ENCODE data around the gene LRBA. TPM values are rescaled to one million over a fixed set of nuclear protein-coding genes. Genes with fewer than 3 reads are reported as not detected.
"Not testable (repeated sequence)": the region's sequence is repeated elsewhere in the genome, so short reads cannot be mapped to it uniquely, and the experiment has no call there.

LRBA gene
- total RNA-seq, 1 donor from 2014 or later = 66.2 TPM

DNA sequence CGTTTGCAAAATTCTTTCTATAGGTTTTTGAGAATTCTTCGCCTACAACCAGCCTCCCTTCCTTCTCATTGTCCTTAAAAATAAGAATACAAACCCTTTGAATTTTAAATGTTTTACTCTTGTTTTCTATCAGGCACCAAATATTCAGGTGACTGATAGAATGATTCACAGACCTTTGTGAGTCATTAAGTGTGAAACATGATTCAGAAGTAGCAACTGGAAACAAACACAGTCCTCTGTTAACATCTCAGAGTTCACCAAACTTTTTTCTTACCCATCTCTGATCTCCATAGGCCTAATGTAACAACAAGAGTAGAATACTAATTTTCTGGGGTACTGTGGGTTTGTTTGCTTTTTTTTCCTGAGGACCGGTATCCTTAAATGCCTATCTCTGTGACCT, 496.5 kb downstream of the LRBA start:
- peaks cover 4% of the 10 kb centered on the region for H3K36me3 Mint-ChIP-seq
- no peaks in the 10 kb centered on the region for H3K4me1 Mint-ChIP-seq
- TF ChIP-seq, protein P1, sequence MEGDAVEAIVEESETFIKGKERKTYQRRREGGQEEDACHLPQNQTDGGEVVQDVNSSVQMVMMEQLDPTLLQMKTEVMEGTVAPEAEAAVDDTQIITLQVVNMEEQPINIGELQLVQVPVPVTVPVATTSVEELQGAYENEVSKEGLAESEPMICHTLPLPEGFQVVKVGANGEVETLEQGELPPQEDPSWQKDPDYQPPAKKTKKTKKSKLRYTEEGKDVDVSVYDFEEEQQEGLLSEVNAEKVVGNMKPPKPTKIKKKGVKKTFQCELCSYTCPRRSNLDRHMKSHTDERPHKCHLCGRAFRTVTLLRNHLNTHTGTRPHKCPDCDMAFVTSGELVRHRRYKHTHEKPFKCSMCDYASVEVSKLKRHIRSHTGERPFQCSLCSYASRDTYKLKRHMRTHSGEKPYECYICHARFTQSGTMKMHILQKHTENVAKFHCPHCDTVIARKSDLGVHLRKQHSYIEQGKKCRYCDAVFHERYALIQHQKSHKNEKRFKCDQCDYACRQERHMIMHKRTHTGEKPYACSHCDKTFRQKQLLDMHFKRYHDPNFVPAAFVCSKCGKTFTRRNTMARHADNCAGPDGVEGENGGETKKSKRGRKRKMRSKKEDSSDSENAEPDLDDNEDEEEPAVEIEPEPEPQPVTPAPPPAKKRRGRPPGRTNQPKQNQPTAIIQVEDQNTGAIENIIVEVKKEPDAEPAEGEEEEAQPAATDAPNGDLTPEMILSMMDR (IDR thresholded peaks at IDR 0.05; ENCODE audit: unreplicated experiment) = no peak
- no peak overlapping the region for H3K27ac Mint-ChIP-seq
- H3K27me3 Mint-ChIP-seq (ENCODE audit: low read depth) = no peaks in the 10 kb centered on the region
- no peaks in the 10 kb centered on the region for H3K9me3 Mint-ChIP-seq
- no peak for DNase-seq (ENCODE audit: low spot score in 2 of 2, unreplicated experiment in 2 of 2)
- no peak overlapping the region for H3K4me3 Mint-ChIP-seq

DNA sequence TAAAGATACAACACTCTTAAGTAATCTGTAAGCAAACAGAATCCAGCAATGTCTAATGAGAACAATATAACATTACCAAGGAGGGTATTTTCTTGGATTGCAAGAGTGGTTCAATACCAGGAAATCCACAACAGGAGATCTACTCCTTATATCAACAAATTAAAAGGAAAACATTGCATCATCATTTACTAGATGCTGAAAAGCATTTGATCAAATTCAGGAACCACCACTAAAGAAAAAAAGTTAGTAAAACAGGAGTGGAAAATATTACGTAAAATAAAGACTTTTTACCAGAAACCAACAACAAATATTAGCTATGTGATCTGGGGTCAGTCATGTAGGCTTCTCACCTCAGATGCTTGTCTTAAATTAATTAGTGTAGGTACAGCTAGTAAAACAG, 499.9 kb downstream of the LRBA start:
- H3K27ac Mint-ChIP-seq = no peak overlapping the region
- H3K27me3 Mint-ChIP-seq (ENCODE audit: low read depth) = no peaks in the 10 kb centered on the region
- no peak overlapping the region for H3K4me3 Mint-ChIP-seq
- H3K4me1 Mint-ChIP-seq = no peaks in the 10 kb centered on the region
- no peak for DNase-seq (ENCODE audit: low spot score in 2 of 2, unreplicated experiment in 2 of 2)
- H3K36me3 Mint-ChIP-seq = peaks cover 7% of the 10 kb centered on the region
- TF ChIP-seq, protein P1 (IDR thresholded peaks at IDR 0.05; ENCODE audit: unreplicated experiment) = no peak
- H3K9me3 Mint-ChIP-seq = peaks cover 4% of the 10 kb centered on the region

DNA sequence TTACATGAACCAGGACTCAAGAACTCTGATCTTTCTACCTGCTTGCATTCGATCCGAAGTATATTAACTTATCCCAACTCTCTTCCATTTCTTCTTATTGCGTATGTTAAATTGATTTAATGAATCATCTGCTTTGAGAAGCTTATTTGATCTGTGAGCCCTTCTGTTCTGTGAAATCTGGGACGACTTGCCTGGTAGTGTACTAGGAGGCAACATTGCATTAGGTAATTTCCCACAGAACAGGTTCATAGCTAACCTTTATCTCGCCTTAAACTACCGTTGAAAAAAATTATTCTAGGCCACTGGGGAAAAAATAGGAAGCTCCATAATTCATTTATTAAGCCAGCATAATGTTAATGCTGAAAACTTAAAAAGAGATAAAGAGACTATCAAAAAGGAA, 500.4 kb downstream of the LRBA start:
- H3K4me1 Mint-ChIP-seq = no peaks in the 10 kb centered on the region
- H3K9me3 Mint-ChIP-seq = peaks cover 4% of the 10 kb centered on the region
- no peak overlapping the region for H3K27ac Mint-ChIP-seq
- TF ChIP-seq, protein P1 (IDR thresholded peaks at IDR 0.05; ENCODE audit: unreplicated experiment) = no peak
- peaks cover 7% of the 10 kb centered on the region for H3K36me3 Mint-ChIP-seq
- no peak for DNase-seq (ENCODE audit: low spot score in 2 of 2, unreplicated experiment in 2 of 2)
- H3K4me3 Mint-ChIP-seq = no peak overlapping the region
- no peaks in the 10 kb centered on the region for H3K27me3 Mint-ChIP-seq (ENCODE audit: low read depth)

DNA sequence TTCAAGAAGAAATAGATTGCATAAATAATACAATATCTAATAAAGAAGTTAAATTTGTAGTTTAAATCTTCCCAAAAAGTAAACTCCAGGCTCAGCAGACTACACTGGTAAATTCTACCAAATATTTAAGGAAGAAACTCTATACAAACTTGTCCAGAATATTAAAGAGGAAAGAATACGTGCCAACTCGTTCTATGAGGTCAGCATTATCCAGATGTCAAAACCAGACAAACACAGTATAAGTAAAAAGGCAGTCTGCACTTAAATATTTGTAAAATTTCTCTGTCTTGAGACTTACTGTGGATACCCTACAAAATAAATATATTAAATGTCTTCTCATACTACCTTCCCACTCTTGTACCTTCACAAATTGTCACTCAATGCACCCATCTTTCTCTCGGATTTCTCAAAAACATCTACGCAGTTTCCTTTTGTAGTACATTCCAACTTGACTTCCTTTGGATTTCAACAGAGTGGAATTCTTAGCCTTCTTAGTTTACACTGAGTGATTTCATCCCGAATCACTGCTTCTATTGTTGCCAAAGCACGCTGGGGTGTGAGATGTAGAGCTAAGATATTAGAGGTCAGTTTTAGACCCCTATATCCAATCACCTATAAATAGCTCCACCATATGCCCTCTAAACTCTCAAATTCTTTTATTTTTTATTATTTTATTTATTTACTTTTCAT, 504.8 kb downstream of the LRBA start:
- TF ChIP-seq, protein P1 (IDR thresholded peaks at IDR 0.05; ENCODE audit: unreplicated experiment) = no peak
- Mint-ChIP-seq H3K27me3 (ENCODE audit: low read depth) (no peaks in the 10 kb centered on the region), H3K4me3 (no peak overlapping the region), H3K4me1 (no peaks in the 10 kb centered on the region), H3K36me3 (peaks cover 18% of the 10 kb centered on the region), H3K9me3 (peaks cover 17% of the 10 kb centered on the region), H3K27ac (no peak overlapping the region)
- DNase-seq (ENCODE audit: low spot score in 2 of 2, unreplicated experiment in 2 of 2) = no peak

DNA sequence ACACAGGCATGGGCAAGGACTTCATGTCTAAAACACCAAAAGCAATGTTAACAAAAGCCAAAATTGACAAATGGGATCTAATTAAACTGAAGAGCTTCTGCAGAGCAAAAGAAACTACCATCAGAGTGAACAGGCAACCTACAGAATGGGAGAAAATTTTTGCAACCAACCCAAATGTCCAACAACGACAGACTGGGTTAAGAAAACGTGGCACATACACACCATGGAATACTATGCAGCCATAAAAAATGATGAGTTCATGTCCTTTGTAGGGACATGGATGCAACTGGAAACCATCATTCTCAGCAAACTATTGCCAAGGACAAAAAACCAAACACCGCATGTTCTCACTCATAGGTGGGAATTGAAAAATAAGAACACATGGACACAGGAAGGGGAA, 507.4 kb downstream of the LRBA start:
- Mint-ChIP-seq H3K9me3 (peaks cover 28% of the 10 kb centered on the region), H3K36me3 (peaks cover 23% of the 10 kb centered on the region)
- not testable (repeated sequence) for H3K27ac Mint-ChIP-seq; H3K4me1 Mint-ChIP-seq; DNase-seq (ENCODE audit: low spot score in 2 of 2, unreplicated experiment in 2 of 2); H3K27me3 Mint-ChIP-seq (ENCODE audit: low read depth); H3K4me3 Mint-ChIP-seq

DNA sequence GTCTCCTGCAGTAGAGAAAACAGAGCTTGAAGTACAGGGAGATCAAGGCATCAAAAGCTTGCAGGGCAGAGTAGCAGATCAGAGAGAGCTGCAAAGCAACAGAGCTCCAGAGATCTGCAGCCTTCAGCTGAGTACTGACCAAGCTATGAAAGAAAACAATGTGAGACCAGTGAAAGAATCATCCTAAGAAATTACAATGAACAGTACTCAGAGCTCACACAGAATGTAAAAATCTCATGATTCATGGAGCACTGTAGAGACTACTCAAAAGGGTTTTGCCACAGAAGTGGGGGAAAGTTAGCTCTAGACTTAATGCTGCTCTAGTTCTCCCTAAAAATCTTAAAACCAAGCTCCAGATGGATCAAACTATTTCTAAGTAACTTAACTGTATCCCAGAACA, 513.1 kb downstream of the LRBA start:
- no peak overlapping the region for H3K27ac Mint-ChIP-seq
- no peaks in the 10 kb centered on the region for H3K27me3 Mint-ChIP-seq (ENCODE audit: low read depth)
- H3K4me3 Mint-ChIP-seq = no peak overlapping the region
- DNase-seq (ENCODE audit: low spot score in 2 of 2, unreplicated experiment in 2 of 2) = no peak
- peaks cover 21% of the 10 kb centered on the region for H3K9me3 Mint-ChIP-seq
- TF ChIP-seq, protein P1 (IDR thresholded peaks at IDR 0.05; ENCODE audit: unreplicated experiment) = no peak
- H3K36me3 Mint-ChIP-seq = peaks cover 29% of the 10 kb centered on the region
- H3K4me1 Mint-ChIP-seq = no peaks in the 10 kb centered on the region
